Endothelial cell (in vitro differentiated cells): ENCODE data around the gene KDM5C. TPM values are rescaled to one million over a fixed set of nuclear protein-coding genes. Genes with fewer than 3 reads are reported as not detected.

ENCODE experiments used
- DNase-seq: peaks from one replicate; pipeline ENCODE4 v3.0.0; 2021; ENCODE audit warnings: low spot score
- H3K27ac Mint-ChIP-seq: one replicate; pipeline ENCODE4 v1.8.0; 2021; ENCODE audit warnings: mixed read lengths, inconsistent platforms; ENCODE audit not compliant: unreplicated experiment
- H3K27me3 Mint-ChIP-seq: one replicate; pipeline ENCODE4 v1.8.0; 2021; ENCODE audit warnings: mild to moderate bottlenecking, moderate library complexity, mixed read lengths, inconsistent platforms; ENCODE audit not compliant: unreplicated experiment
- H3K36me3 Mint-ChIP-seq: one replicate; pipeline ENCODE4 v1.8.0; 2021; ENCODE audit warnings: mild to moderate bottlenecking, low read depth, mixed read lengths, inconsistent platforms; ENCODE audit not compliant: unreplicated experiment
- H3K4me1 Mint-ChIP-seq: one replicate; pipeline ENCODE4 v1.8.0; 2021; ENCODE audit warnings: mild to moderate bottlenecking, mixed read lengths, inconsistent platforms; ENCODE audit not compliant: unreplicated experiment
- H3K4me3 Mint-ChIP-seq: one replicate; pipeline ENCODE4 v1.8.0; 2021; ENCODE audit warnings: mild to moderate bottlenecking, mixed read lengths, inconsistent platforms; ENCODE audit not compliant: unreplicated experiment
- H3K9me3 Mint-ChIP-seq: one replicate; pipeline ENCODE4 v1.8.0; 2021; ENCODE audit warnings: mixed read lengths, inconsistent platforms; ENCODE audit not compliant: unreplicated experiment
- total RNA-seq: library from RNA; stranded (reverse); fragmentation: NEBNext Ultra II Directional; extraction: Animal tissue kit (Norgen Biotek cat#: 25700); gene quantifications from one replicate; pipeline ENCODE4 v1.2.1, GENCODE V29; 2021; ENCODE audit not compliant: unreplicated experiment
- TF ChIP-seq, protein P1 (sequence below): fragments of 200-600 bp; sonication (generic); IDR thresholded peaks from one replicate; pipeline ENCODE4 v1.5.0; 2021; ENCODE audit warnings: antibody characterized with exemption; ENCODE audit not compliant: unreplicated experiment

The KDM5C gene
- total RNA-seq, 1 donor from 2014 or later, result 132 TPM

GRCh38 chrX:53251307-53251706 lies 26.3 kb upstream of the KDM5C start:
- H3K27ac Mint-ChIP-seq, result peak overlapping the region; percentile 30
- H3K36me3 Mint-ChIP-seq, result peaks cover 11% of the 10 kb centered on the region
- no peak for DNase-seq
- peaks cover 15% of the 10 kb centered on the region for H3K4me1 Mint-ChIP-seq
- H3K9me3 Mint-ChIP-seq, result no peaks in the 10 kb centered on the region
- no peak overlapping the region for H3K4me3 Mint-ChIP-seq
- TF ChIP-seq, protein P1, sequence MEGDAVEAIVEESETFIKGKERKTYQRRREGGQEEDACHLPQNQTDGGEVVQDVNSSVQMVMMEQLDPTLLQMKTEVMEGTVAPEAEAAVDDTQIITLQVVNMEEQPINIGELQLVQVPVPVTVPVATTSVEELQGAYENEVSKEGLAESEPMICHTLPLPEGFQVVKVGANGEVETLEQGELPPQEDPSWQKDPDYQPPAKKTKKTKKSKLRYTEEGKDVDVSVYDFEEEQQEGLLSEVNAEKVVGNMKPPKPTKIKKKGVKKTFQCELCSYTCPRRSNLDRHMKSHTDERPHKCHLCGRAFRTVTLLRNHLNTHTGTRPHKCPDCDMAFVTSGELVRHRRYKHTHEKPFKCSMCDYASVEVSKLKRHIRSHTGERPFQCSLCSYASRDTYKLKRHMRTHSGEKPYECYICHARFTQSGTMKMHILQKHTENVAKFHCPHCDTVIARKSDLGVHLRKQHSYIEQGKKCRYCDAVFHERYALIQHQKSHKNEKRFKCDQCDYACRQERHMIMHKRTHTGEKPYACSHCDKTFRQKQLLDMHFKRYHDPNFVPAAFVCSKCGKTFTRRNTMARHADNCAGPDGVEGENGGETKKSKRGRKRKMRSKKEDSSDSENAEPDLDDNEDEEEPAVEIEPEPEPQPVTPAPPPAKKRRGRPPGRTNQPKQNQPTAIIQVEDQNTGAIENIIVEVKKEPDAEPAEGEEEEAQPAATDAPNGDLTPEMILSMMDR, result no peak
- peaks cover 4% of the 10 kb centered on the region for H3K27me3 Mint-ChIP-seq

DNA sequence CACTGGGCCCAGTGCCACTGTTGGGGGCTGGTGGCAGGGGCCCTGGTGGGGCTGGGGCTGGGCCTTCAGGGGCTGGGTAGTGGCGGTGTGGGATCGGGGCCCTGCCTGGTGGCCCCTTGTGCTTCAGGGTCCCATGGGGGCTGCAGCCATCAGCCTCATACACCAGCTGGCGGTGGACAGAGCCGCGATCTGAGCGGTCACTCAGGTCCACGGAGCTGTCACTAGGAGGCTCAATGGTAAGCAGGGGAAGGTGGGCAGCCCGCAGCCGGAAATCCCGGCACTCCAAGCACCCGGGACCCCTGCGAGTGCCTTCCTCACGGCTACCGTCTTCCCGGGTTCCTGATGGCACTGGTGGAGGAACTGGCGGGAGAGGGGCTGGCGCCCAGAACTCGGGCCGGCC lies 25.5 kb upstream of the KDM5C start:
- TF ChIP-seq, protein P1, result no peak
- no peak overlapping the region for H3K27ac Mint-ChIP-seq
- H3K36me3 Mint-ChIP-seq, result peaks cover 14% of the 10 kb centered on the region
- no peak for DNase-seq
- peaks cover 13% of the 10 kb centered on the region for H3K4me1 Mint-ChIP-seq
- H3K9me3 Mint-ChIP-seq, result no peaks in the 10 kb centered on the region
- peaks cover 4% of the 10 kb centered on the region for H3K27me3 Mint-ChIP-seq
- no peak overlapping the region for H3K4me3 Mint-ChIP-seq

GRCh38 chrX:53249408-53250042 lies 24.5 kb upstream of the KDM5C start:
- Mint-ChIP-seq H3K9me3 (no peaks in the 10 kb centered on the region), H3K27ac (no peak overlapping the region), H3K27me3 (no peaks in the 10 kb centered on the region), H3K4me1 (peaks cover 5% of the 10 kb centered on the region), H3K4me3 (no peak overlapping the region), H3K36me3 (peaks cover 14% of the 10 kb centered on the region)
- DNase-seq, result no peak
- TF ChIP-seq, protein P1, result no peak

GRCh38 chrX:53247928-53248327 lies 22.9 kb upstream of the KDM5C start:
- Mint-ChIP-seq H3K9me3 (no peaks in the 10 kb centered on the region), H3K27ac (peak overlapping the region; percentile 57)

DNA sequence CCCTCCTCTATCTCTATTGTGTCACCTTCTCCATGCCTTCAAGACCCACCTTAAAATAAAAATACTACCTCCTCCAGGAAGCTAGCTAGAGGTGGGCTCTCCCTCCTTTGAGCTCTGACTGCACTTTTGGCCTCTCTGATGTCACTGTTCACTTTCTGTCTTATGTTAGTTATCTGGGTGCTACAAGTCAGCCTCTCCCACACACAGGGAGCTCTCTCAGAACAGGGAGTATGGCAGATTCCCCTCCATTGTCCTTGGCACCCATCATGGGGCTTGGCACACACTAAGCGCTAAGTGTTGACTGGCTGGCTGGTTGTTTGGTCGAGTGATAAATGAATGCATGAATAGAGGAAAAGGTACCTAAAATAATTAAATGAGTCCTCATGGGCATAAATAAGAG lies 21.2 kb upstream of the KDM5C start:
- TF ChIP-seq, protein P1, result no peak
- H3K4me3 Mint-ChIP-seq, result no peak overlapping the region
- no peaks in the 10 kb centered on the region for H3K27me3 Mint-ChIP-seq
- peaks cover 9% of the 10 kb centered on the region for H3K36me3 Mint-ChIP-seq
- no peaks in the 10 kb centered on the region for H3K9me3 Mint-ChIP-seq
- no peak overlapping the region for H3K27ac Mint-ChIP-seq
- no peak for DNase-seq
- peaks cover 5% of the 10 kb centered on the region for H3K4me1 Mint-ChIP-seq

More at GRCh38 chrX:53247928-53248327, 22.9 kb upstream of the KDM5C start:
- H3K4me3 Mint-ChIP-seq, result no peak overlapping the region
- no peak for DNase-seq
- no peaks in the 10 kb centered on the region for H3K27me3 Mint-ChIP-seq
- TF ChIP-seq, protein P1, result no peak
- peaks cover 5% of the 10 kb centered on the region for H3K4me1 Mint-ChIP-seq
- peaks cover 7% of the 10 kb centered on the region for H3K36me3 Mint-ChIP-seq
